PC-3 (cell line): ENCODE measurements around the gene ROBO2. TPM values are rescaled to one million over a fixed set of nuclear protein-coding genes. Genes with fewer than 3 reads are reported as not detected.

Experiments
- ATAC-seq: fragments of 200-7000 bp; cut with Tn5 transposase; 2 replicates; pipeline ENCODE4 v1.9.1; 2020; ENCODE audit warnings: mild to moderate bottlenecking, moderate library complexity
- BruUV-seq: library from RNA; stranded (reverse); fragments of 400-500 nt; replicated peaks from 2 replicates; lab custom pipeline; 2021; lab: Mats Ljungman, UMichigan
- CTCF ChIA-PET: fragments of 300-600 bp; sonication (Branson Sonifier 250); formaldehyde crosslinking; loops from one replicate; lab custom pipeline; 2022; ENCODE audit warnings: antibody characterized with exemption; lab: Charles Lee
- POLR2A ChIA-PET: fragments of 300-600 bp; sonication (Branson Sonifier 250); formaldehyde crosslinking; loops from one replicate; lab custom pipeline; 2022; ENCODE audit warnings: antibody characterized with exemption; ENCODE audit not compliant: unreplicated experiment; lab: Charles Lee
- DNase-seq: peaks from one replicate; pipeline ENCODE4 v3.0.0-alpha.2; 2015
- H2AFZ ChIP-seq: fragments of 300-600 bp; sonication (generic); 2 replicates; pipeline ENCODE4 v1.6.0; 2016; ENCODE audit warnings: antibody characterized with exemption, low read length
- H3F3A ChIP-seq: fragments of 300-600 bp; sonication (generic); one replicate; pipeline ENCODE4 v1.6.0; 2017; ENCODE audit warnings: antibody characterized with exemption, low read length, control low read depth, mild to moderate bottlenecking; ENCODE audit not compliant: unreplicated experiment
- H3K27ac ChIP-seq: fragments of 300-600 bp; sonication (generic); 2 replicates; pipeline ENCODE4 v1.5.1; 2016; ENCODE audit warnings: mild to moderate bottlenecking, low read length
- H3K27me3 ChIP-seq: fragments of 300-600 bp; sonication (generic); 2 replicates; pipeline ENCODE4 v1.6.1; 2016; ENCODE audit warnings: low read length, mixed read lengths
- H3K36me3 ChIP-seq: fragments of 300-600 bp; sonication (generic); 2 replicates; pipeline ENCODE4 v1.6.1; 2016; ENCODE audit warnings: low read depth, mixed run types, low read length, mixed read lengths
- H3K4me1 ChIP-seq: fragments of 300-600 bp; sonication (generic); 2 replicates; pipeline ENCODE4 v1.5.1; 2016; ENCODE audit warnings: low read length; ENCODE audit not compliant: insufficient read depth
- H3K4me2 ChIP-seq: fragments of 300-600 bp; sonication (generic); 2 replicates; pipeline ENCODE4 v1.6.0; 2016; ENCODE audit warnings: low read length
- H3K4me3 ChIP-seq: fragments of 300-600 bp; sonication (generic); 2 replicates; pipeline ENCODE4 v1.5.1; 2016; ENCODE audit warnings: mild to moderate bottlenecking, low read length, mixed read lengths
- H3K79me2 ChIP-seq: fragments of 300-600 bp; sonication (generic); 2 replicates; pipeline ENCODE4 v1.6.1; 2017; ENCODE audit warnings: low read length, mixed read lengths
- H3K9ac ChIP-seq: fragments of 300-600 bp; sonication (generic); 2 replicates; pipeline ENCODE4 v1.6.0; 2016; ENCODE audit warnings: mild to moderate bottlenecking, low read length
- H3K9me2 ChIP-seq: fragments of 300-600 bp; sonication (generic); replicated peaks from 2 replicates; pipeline ENCODE4 v1.6.1; 2016; ENCODE audit warnings: mixed run types, low read length, mixed read lengths
- H3K9me3 ChIP-seq: fragments of 300-600 bp; sonication (generic); 2 replicates; pipeline ENCODE4 v1.6.1; 2016; ENCODE audit warnings: low read length, mixed read lengths
- H4K20me1 ChIP-seq: fragments of 300-600 bp; sonication (generic); 2 replicates; pipeline ENCODE4 v1.6.1; 2016; ENCODE audit warnings: low read length, mixed read lengths
- CTCF ChIP-seq: fragments of 300-600 bp; sonication (generic); conservative IDR thresholded peaks from 2 replicates; pipeline ENCODE4 v1.5.1; 2017; ENCODE audit warnings: antibody characterized with exemption, low read depth, mild to moderate bottlenecking, low read length
- EZH2 ChIP-seq: fragments of 300-600 bp; sonication (generic); IDR thresholded peaks from one replicate; pipeline ENCODE4 v1.6.1; 2017; ENCODE audit warnings: antibody characterized with exemption, mild to moderate bottlenecking, low read length; ENCODE audit not compliant: unreplicated experiment
- EZH2phosphoT487 ChIP-seq: fragments of 300-600 bp; sonication (generic); IDR thresholded peaks from 2 replicates; pipeline ENCODE4 v1.6.1; 2018; ENCODE audit warnings: mild to moderate bottlenecking, antibody characterized with exemption, low read length, borderline replicate concordance
- intact Hi-C: fragments of 100-400 bp; cut with micrococcal nuclease; formaldehyde crosslinking; loops from 2 replicates; pipeline ENCODE4 v1.9.0; 2023
- total RNA-seq: library from RNA; depleted of rRNA; stranded (reverse); fragments of >200 nt; gene quantifications from 2 replicates; pipeline ENCODE4 v1.2.3, GENCODE V29; 2014

Gene ROBO2
- total RNA-seq, 1 experiment from 2014 or later: not detected

- Histone ChIP-seq H3K9me3 (no peaks in the 10 kb centered on the region), H2AFZ (no peak overlapping the region), H3K36me3 (no peaks in the 10 kb centered on the region), H3F3A (no peaks in the 10 kb centered on the region), H3K79me2 (no peaks in the 10 kb centered on the region), H3K27ac (no peak overlapping the region), H4K20me1 (no peaks in the 10 kb centered on the region), H3K4me2 (no peak overlapping the region), H3K4me3 (no peak overlapping the region), H3K27me3 (peaks cover 64% of the 10 kb centered on the region), H3K9ac (no peak overlapping the region), H3K4me1 (no peaks in the 10 kb centered on the region), H3K9me2 (no peaks in the 10 kb centered on the region)
- POLR2A ChIA-PET: no interaction called here
- no peak for ATAC-seq
- intact Hi-C loops: no loop called here
- DNase-seq: no peak
- no peak for TF ChIP-seq CTCF
- TF ChIP-seq EZH2: no peak
- TF ChIP-seq EZH2phosphoT487: no peak
- CTCF ChIA-PET: no interaction called here
- no TSS peak for BruUV-seq
These were observed 101.5 kb downstream of the ROBO2 start for GRCh38 chr3:77141423-77141822.

- Histone ChIP-seq H3K79me2 (no peaks in the 10 kb centered on the region), H4K20me1 (no peaks in the 10 kb centered on the region), H3K4me2 (no peak overlapping the region), H3K27me3 (peaks cover 56% of the 10 kb centered on the region), H3K27ac (no peak overlapping the region), H3F3A (no peaks in the 10 kb centered on the region), H2AFZ (no peak overlapping the region), H3K36me3 (no peaks in the 10 kb centered on the region), H3K4me1 (no peaks in the 10 kb centered on the region), H3K9ac (no peak overlapping the region), H3K4me3 (no peak overlapping the region), H3K9me2 (no peaks in the 10 kb centered on the region), H3K9me3 (no peaks in the 10 kb centered on the region)
- DNase-seq: no peak
- no peak for TF ChIP-seq EZH2phosphoT487
- TF ChIP-seq EZH2: no peak
- TF ChIP-seq CTCF: no peak
- ChIA-PET CTCF (no interaction called here), POLR2A (no interaction called here)
- BruUV-seq: no TSS peak
- no peak for ATAC-seq
- intact Hi-C loops: no loop called here
These were observed 102.7 kb downstream of the ROBO2 start for GRCh38 chr3:77142578-77142977.

GRCh38 chr3:77146004-77146403 is 106.1 kb downstream of the ROBO2 start:
- no TSS peak for BruUV-seq
- CTCF ChIA-PET: no interaction called here
- TF ChIP-seq EZH2phosphoT487: no peak

More at GRCh38 chr3:77146004-77146403, 106.1 kb downstream of the ROBO2 start:
- Histone ChIP-seq H3K4me1 (no peaks in the 10 kb centered on the region), H3K27ac (no peak overlapping the region), H3K79me2 (no peaks in the 10 kb centered on the region), H3K4me3 (no peak overlapping the region), H2AFZ (no peak overlapping the region), H4K20me1 (no peaks in the 10 kb centered on the region), H3F3A (no peaks in the 10 kb centered on the region), H3K9me2 (no peaks in the 10 kb centered on the region), H3K9me3 (no peaks in the 10 kb centered on the region), H3K36me3 (no peaks in the 10 kb centered on the region), H3K9ac (no peak overlapping the region), H3K27me3 (peaks cover 62% of the 10 kb centered on the region), H3K4me2 (no peak overlapping the region)
- no peak for ATAC-seq
- POLR2A ChIA-PET: interaction anchor here (0.6 kb wide), 1 partner anchor 355 kb away, joined by 4 read pairs; no protein-coding TSS in a partner anchor
- DNase-seq: no peak
- intact Hi-C loops: no loop called here
